Endothelial cell of umbilical vein (primary cell): ENCODE results near the gene ARSK. TPM values are rescaled to one million over a fixed set of nuclear protein-coding genes. Genes with fewer than 3 reads are reported as not detected.

Experiments
- BruUV-seq: library from RNA; stranded (reverse); fragments of 400-500 nt; replicated peaks from 2 replicates; lab custom pipeline; 2021; lab: Mats Ljungman, UMichigan
- CTCF ChIA-PET: fragments of 300-600, 350-600 bp; sonication (Branson Sonifier 250); formaldehyde crosslinking; loops from one replicate; lab custom pipeline; 2021; ENCODE audit warnings: antibody characterized with exemption, inconsistent platforms; lab: Charles Lee
- POLR2A ChIA-PET: fragments of 300-600, 350-600 bp; sonication (Branson Sonifier 250); formaldehyde crosslinking; loops from one replicate; lab custom pipeline; 2021; ENCODE audit warnings: antibody characterized with exemption, inconsistent platforms; lab: Charles Lee
- DNase-seq: peaks from one replicate; pipeline ENCODE4 v3.0.0-alpha.2; 2011; ENCODE audit warnings: low read depth, low spot score
- FAIRE-seq: peaks from 2 replicates; lab custom pipeline; 2011; peaks lifted over from hg19 to GRCh38; lab: Jason Lieb, UNC
- H2AFZ ChIP-seq: 2 replicates; pipeline ENCODE4 v1.6.0; 2012; ENCODE audit warnings: low read depth, low read length, control low read depth, inconsistent platforms
- H3K27ac ChIP-seq: 2 replicates; pipeline ENCODE4 v1.5.1; 2011; ENCODE audit warnings: low read depth, mild to moderate bottlenecking, control low read depth, low read length, moderate library complexity; ENCODE audit not compliant: insufficient read depth
- H3K27me3 ChIP-seq, 2 experiments: 2 replicates each; pipeline versions ENCODE4 v1.6.0 to v1.6.1; 2011; ENCODE audit warnings: low read length in 2 of 2, mixed read lengths in 1 of 2; ENCODE audit not compliant: control insufficient read depth in 2 of 2, insufficient read depth in 2 of 2
- H3K36me3 ChIP-seq, 2 experiments: 2 replicates in 1 of 2; 3 replicates in 1 of 2; pipeline ENCODE4 v1.5.1; 2011; ENCODE audit warnings: low read length in 2 of 2, mild to moderate bottlenecking in 1 of 2, moderate library complexity in 1 of 2; ENCODE audit not compliant: control insufficient read depth in 2 of 2, insufficient read depth in 2 of 2; ENCODE audit errors: extremely low read depth in 1 of 2
- H3K4me1 ChIP-seq: 3 replicates; pipeline ENCODE4 v1.5.1; 2011; ENCODE audit warnings: mild to moderate bottlenecking, low read length; ENCODE audit not compliant: control insufficient read depth, insufficient read depth; ENCODE audit errors: extremely low read depth
- H3K4me2 ChIP-seq: 2 replicates; pipeline ENCODE4 v1.6.1; 2011; ENCODE audit warnings: low read length, control low read depth, mixed read lengths; ENCODE audit not compliant: insufficient read depth
- H3K4me3 ChIP-seq, 3 experiments: fragments of 200-600 bp in 1 of 3; sonication (generic), shearing (Covaris generic) in 1 of 3; replicated peaks in 1 of 3; 2 replicates each; pipeline ENCODE4 v1.5.1; 2011 to 2016; ENCODE audit warnings: control low read depth in 3 of 3, low read length in 3 of 3, mild to moderate bottlenecking in 2 of 3, inconsistent platforms in 1 of 3, low read depth in 1 of 3, moderate library complexity in 1 of 3; ENCODE audit not compliant: insufficient read depth in 1 of 3
- H3K79me2 ChIP-seq: 2 replicates; pipeline ENCODE4 v1.6.0; 2012; ENCODE audit warnings: low read length, inconsistent platforms; ENCODE audit not compliant: control insufficient read depth, insufficient read depth
- H3K9ac ChIP-seq: replicated peaks from 2 replicates; pipeline ENCODE3; 2011; ENCODE audit warnings: low read length, control low read depth; ENCODE audit not compliant: insufficient read depth; ENCODE audit errors: extremely low read depth
- H3K9me1 ChIP-seq: replicated peaks from 3 replicates; pipeline ENCODE4 v1.6.0; 2011; ENCODE audit warnings: mild to moderate bottlenecking, low read length; ENCODE audit not compliant: control insufficient read depth, insufficient read depth; ENCODE audit errors: extremely low read depth
- H3K9me3 ChIP-seq: replicated peaks from 2 replicates; pipeline ENCODE4 v1.5.1; 2012; ENCODE audit warnings: low read length, inconsistent platforms; ENCODE audit not compliant: control insufficient read depth, insufficient read depth
- H4K20me1 ChIP-seq: replicated peaks from 2 replicates; pipeline ENCODE3; 2011; ENCODE audit warnings: mild to moderate bottlenecking, low read length; ENCODE audit not compliant: control insufficient read depth, insufficient read depth; ENCODE audit errors: extremely low read depth
- EZH2 ChIP-seq: IDR thresholded peaks from 2 replicates; pipeline ENCODE4 v1.6.1; 2012; ENCODE audit warnings: borderline replicate concordance, low read depth, mild to moderate bottlenecking, moderate library complexity, low read length, inconsistent platforms; ENCODE audit not compliant: severe bottlenecking
- FOS ChIP-seq: IDR thresholded peaks from 2 replicates; pipeline ENCODE4 v1.6.1; 2011; ENCODE audit warnings: mild to moderate bottlenecking, low read length, moderate library complexity, borderline replicate concordance; ENCODE audit not compliant: insufficient read depth
- GATA2 ChIP-seq: IDR thresholded peaks from 2 replicates; pipeline ENCODE4 v1.7.0; 2011; ENCODE audit warnings: low read depth, mild to moderate bottlenecking, moderate library complexity, mixed read lengths, low read length; ENCODE audit not compliant: insufficient read length, insufficient read depth
- JUN ChIP-seq: IDR thresholded peaks from 2 replicates; pipeline ENCODE4 v1.6.1; 2011; ENCODE audit warnings: borderline replicate concordance, low read depth; ENCODE audit not compliant: insufficient read length, insufficient read depth
- POLR2A ChIP-seq: IDR thresholded peaks from 2 replicates; pipeline ENCODE4 v1.6.1; 2012; ENCODE audit warnings: low read depth, mild to moderate bottlenecking, control low read depth, low read length
- dilution Hi-C: fragments of 300-500 bp; cut with MboI; formaldehyde crosslinking; loops from one replicate; pipeline ENCODE4 v1.15.0; 2019; ENCODE audit warnings: low sequenced_read_pairs; ENCODE audit not compliant: extremely low pct_ligation_motif_present
- intact Hi-C: fragments of 100-400 bp; cut with micrococcal nuclease; formaldehyde crosslinking; loops from one replicate; pipeline ENCODE4 v1.10.0; 2022
- polyA plus RNA-seq, 4 experiments: library from polyadenylated mRNA; depleted of rRNA in 3 of 4; stranded (reverse) in 3 of 4; unstranded in 1 of 4; fragments of >200 nt; gene quantifications; 2 replicates each; pipeline versions ENCODE4 v1.2.1 to v1.2.3, GENCODE V29; 2011 to 2012; ENCODE audit warnings: missing spikeins in 1 of 4
- total RNA-seq: library from RNA; stranded (reverse); gene quantifications from 2 replicates; pipeline ENCODE4 v1.2.3, GENCODE V29; 2021
- TF ChIP-seq, protein P1 (sequence below), 2 donors: IDR thresholded peaks; 1 replicate in 1 of 2; 2 replicates in 1 of 2; pipeline ENCODE4 v1.5.1; 2011; ENCODE audit warnings: low read length in 2 of 2, mild to moderate bottlenecking in 2 of 2, moderate library complexity in 2 of 2, control low read depth in 1 of 2, inconsistent platforms in 1 of 2, low read depth in 1 of 2; ENCODE audit not compliant: insufficient read depth in 1 of 2; ENCODE audit errors: extremely low read depth in 1 of 2

The ARSK gene
- total and polyA plus RNA-seq, 2 donors (not counting 3 experiments of a cell fraction or from before 2014, with no cell fraction given) = 3.7 to 4.9 TPM

DNA sequence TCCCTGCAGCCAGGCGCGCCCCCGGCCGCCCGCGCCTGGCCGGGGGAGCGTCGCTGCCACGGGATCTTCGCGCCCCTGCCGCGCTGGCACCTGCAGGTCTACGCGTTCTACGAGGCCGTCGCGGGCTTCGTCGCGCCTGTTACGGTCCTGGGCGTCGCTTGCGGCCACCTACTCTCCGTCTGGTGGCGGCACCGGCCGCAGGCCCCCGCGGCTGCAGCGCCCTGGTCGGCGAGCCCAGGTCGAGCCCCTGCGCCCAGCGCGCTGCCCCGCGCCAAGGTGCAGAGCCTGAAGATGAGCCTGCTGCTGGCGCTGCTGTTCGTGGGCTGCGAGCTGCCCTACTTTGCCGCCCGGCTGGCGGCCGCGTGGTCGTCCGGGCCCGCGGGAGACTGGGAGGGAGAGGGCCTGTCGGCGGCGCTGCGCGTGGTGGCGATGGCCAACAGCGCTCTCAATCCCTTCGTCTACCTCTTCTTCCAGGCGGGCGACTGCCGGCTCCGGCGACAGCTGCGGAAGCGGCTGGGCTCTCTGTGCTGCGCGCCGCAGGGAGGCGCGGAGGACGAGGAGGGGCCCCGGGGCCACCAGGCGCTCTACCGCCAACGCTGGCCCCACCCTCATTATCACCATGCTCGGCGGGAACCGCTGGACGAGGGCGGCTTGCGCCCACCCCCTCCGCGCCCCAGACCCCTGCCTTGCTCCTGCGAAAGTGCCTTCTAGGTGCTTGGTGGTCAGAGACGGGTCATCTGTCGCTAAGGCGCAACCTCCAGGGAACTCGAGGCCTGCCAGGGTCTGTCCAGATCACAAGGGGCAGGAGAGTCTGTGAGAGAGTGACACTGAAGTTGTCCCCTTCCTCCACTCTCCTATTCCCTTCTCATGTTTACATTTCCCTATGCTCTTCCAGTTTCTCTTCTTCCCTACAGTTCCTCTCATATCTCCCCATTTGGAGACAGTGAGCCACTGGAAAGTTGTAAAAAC lies 66.3 kb downstream of the ARSK start:
- Histone ChIP-seq H3K9me1 (no peaks in the 10 kb centered on the region), H3K36me3 (no peaks in the 10 kb centered on the region), H3K4me1 (peaks cover 23% of the 10 kb centered on the region), H3K27me3 (no peaks in the 10 kb centered on the region), H3K4me3 (peak overlapping the region in 2 of 3 experiments; percentile 10 to 54), H3K9me3 (no peaks in the 10 kb centered on the region), H3K9ac (no peak overlapping the region), H3K79me2 (no peaks in the 10 kb centered on the region), H3K27ac (no peak overlapping the region), H3K4me2 (peak overlapping the region; percentile 89), H2AFZ (peak overlapping the region; percentile 89), H4K20me1 (no peaks in the 10 kb centered on the region)
- TF ChIP-seq FOS (no peak), GATA2 (no peak), JUN (no peak), POLR2A (no peak), EZH2 (no peak)
- TF ChIP-seq, protein P1, sequence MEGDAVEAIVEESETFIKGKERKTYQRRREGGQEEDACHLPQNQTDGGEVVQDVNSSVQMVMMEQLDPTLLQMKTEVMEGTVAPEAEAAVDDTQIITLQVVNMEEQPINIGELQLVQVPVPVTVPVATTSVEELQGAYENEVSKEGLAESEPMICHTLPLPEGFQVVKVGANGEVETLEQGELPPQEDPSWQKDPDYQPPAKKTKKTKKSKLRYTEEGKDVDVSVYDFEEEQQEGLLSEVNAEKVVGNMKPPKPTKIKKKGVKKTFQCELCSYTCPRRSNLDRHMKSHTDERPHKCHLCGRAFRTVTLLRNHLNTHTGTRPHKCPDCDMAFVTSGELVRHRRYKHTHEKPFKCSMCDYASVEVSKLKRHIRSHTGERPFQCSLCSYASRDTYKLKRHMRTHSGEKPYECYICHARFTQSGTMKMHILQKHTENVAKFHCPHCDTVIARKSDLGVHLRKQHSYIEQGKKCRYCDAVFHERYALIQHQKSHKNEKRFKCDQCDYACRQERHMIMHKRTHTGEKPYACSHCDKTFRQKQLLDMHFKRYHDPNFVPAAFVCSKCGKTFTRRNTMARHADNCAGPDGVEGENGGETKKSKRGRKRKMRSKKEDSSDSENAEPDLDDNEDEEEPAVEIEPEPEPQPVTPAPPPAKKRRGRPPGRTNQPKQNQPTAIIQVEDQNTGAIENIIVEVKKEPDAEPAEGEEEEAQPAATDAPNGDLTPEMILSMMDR (IDR thresholded peaks at IDR 0.05; ENCODE audit: extremely low read depth in 1 of 2, insufficient read depth in 1 of 2, low read depth in 1 of 2, low read length in 2 of 2) = no peak
- ChIA-PET POLR2A (no interaction called here), CTCF (interaction anchor here (1.7 kb wide), 1 partner anchor 10 kb away, joined by 5 read pairs; no protein-coding TSS in a partner anchor)
- peak; percentile 44 for DNase-seq
- dilution Hi-C loops = no loop called here
- BruUV-seq = no TSS peak
- intact Hi-C loops = loop anchor here (1.0 kb wide), 2 partner anchors 25 to 66 kb away; partner anchors contain the start of genes ARSK and RFESD
- FAIRE-seq = peak; percentile 48
